Chondrocyte (in vitro differentiated cells): ENCODE results near the gene TNFRSF14. TPM values are rescaled to one million over a fixed set of nuclear protein-coding genes. Genes with fewer than 3 reads are reported as not detected.

Experiments used
- DNase-seq: peaks from one replicate; pipeline ENCODE4 v3.0.0; 2021; ENCODE audit warnings: mixed read lengths, low spot score
- H3K27ac Mint-ChIP-seq: one replicate; pipeline ENCODE4 v1.8.0; 2021; ENCODE audit warnings: mild to moderate bottlenecking, moderate library complexity, mixed read lengths; ENCODE audit not compliant: unreplicated experiment
- H3K27me3 Mint-ChIP-seq: 2 replicates; pipeline ENCODE4 v1.8.0; 2021; ENCODE audit warnings: low read depth, mixed read lengths
- H3K36me3 Mint-ChIP-seq: 2 replicates; pipeline ENCODE4 v1.8.0; 2021; ENCODE audit warnings: low read depth, mixed read lengths
- H3K4me1 Mint-ChIP-seq: 2 replicates; pipeline ENCODE4 v1.8.0; 2021; ENCODE audit warnings: low read depth, mild to moderate bottlenecking, mixed read lengths
- H3K4me3 Mint-ChIP-seq: one replicate; pipeline ENCODE4 v1.8.0; 2021; ENCODE audit warnings: mild to moderate bottlenecking, moderate library complexity, mixed read lengths; ENCODE audit not compliant: unreplicated experiment
- H3K9me3 Mint-ChIP-seq: 2 replicates; pipeline ENCODE4 v1.8.0; 2021; ENCODE audit warnings: low read depth, mixed read lengths
- total RNA-seq: library from RNA; stranded (reverse); gene quantifications from 3 replicates; pipeline ENCODE4 v1.2.1, GENCODE V29; 2021
- TF ChIP-seq, protein P1 (sequence below): fragments of 200-600 bp; sonication (generic); IDR thresholded peaks from 2 replicates; pipeline ENCODE4 v1.5.0; 2021; ENCODE audit warnings: antibody characterized with exemption, mild to moderate bottlenecking, moderate library complexity

The TNFRSF14 gene
- total RNA-seq, 1 donor from 2014 or later: 0.95 TPM

GRCh38 chr1:2583331-2583791 lies 27.2 kb downstream of the TNFRSF14 start:
- Mint-ChIP-seq H3K36me3 (no peaks in the 10 kb centered on the region), H3K27ac (no peak overlapping the region), H3K27me3 (no peaks in the 10 kb centered on the region), H3K4me3 (no peak overlapping the region), H3K4me1 (peaks cover 18% of the 10 kb centered on the region), H3K9me3 (no peaks in the 10 kb centered on the region)
- TF ChIP-seq, protein P1, sequence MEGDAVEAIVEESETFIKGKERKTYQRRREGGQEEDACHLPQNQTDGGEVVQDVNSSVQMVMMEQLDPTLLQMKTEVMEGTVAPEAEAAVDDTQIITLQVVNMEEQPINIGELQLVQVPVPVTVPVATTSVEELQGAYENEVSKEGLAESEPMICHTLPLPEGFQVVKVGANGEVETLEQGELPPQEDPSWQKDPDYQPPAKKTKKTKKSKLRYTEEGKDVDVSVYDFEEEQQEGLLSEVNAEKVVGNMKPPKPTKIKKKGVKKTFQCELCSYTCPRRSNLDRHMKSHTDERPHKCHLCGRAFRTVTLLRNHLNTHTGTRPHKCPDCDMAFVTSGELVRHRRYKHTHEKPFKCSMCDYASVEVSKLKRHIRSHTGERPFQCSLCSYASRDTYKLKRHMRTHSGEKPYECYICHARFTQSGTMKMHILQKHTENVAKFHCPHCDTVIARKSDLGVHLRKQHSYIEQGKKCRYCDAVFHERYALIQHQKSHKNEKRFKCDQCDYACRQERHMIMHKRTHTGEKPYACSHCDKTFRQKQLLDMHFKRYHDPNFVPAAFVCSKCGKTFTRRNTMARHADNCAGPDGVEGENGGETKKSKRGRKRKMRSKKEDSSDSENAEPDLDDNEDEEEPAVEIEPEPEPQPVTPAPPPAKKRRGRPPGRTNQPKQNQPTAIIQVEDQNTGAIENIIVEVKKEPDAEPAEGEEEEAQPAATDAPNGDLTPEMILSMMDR: no peak
- DNase-seq: no peak

- DNase-seq: peak; percentile 59
- H3K4me3 Mint-ChIP-seq: no peak overlapping the region
- H3K27ac Mint-ChIP-seq: no peak overlapping the region
- H3K27me3 Mint-ChIP-seq: no peaks in the 10 kb centered on the region
- H3K4me1 Mint-ChIP-seq: peaks cover 18% of the 10 kb centered on the region
- no peaks in the 10 kb centered on the region for H3K9me3 Mint-ChIP-seq
- no peaks in the 10 kb centered on the region for H3K36me3 Mint-ChIP-seq
- TF ChIP-seq, protein P1: no peak
Measured at GRCh38 chr1:2583871-2584351, 27.7 kb downstream of the TNFRSF14 start.

GRCh38 chr1:2584686-2585317 lies 28.6 kb downstream of the TNFRSF14 start:
- no peaks in the 10 kb centered on the region for H3K36me3 Mint-ChIP-seq
- peak; percentile 58 for DNase-seq
- H3K4me3 Mint-ChIP-seq: peak overlapping the region; percentile 28
- peaks cover 18% of the 10 kb centered on the region for H3K4me1 Mint-ChIP-seq
- H3K27ac Mint-ChIP-seq: no peak overlapping the region
- no peaks in the 10 kb centered on the region for H3K9me3 Mint-ChIP-seq
- H3K27me3 Mint-ChIP-seq: no peaks in the 10 kb centered on the region
- TF ChIP-seq, protein P1: no peak

GRCh38 chr1:2585318-2586092 lies 29.3 kb downstream of the TNFRSF14 start:
- Mint-ChIP-seq H3K27ac (peak overlapping the region; percentile 27), H3K9me3 (no peaks in the 10 kb centered on the region), H3K36me3 (no peaks in the 10 kb centered on the region), H3K4me1 (peaks cover 18% of the 10 kb centered on the region), H3K4me3 (peak overlapping the region; percentile 80), H3K27me3 (no peaks in the 10 kb centered on the region)
- TF ChIP-seq, protein P1: no peak
- DNase-seq: peak; percentile 55
